ELF-1 (cell line): Measurements from ENCODE around the gene SLC2A11.

Experiments used
- DNase-seq: peaks from one replicate; pipeline ENCODE4 v3.0.0-alpha.2; 2016; ENCODE audit warnings: low read depth, low spot score

SLC2A11 gene

DNA sequence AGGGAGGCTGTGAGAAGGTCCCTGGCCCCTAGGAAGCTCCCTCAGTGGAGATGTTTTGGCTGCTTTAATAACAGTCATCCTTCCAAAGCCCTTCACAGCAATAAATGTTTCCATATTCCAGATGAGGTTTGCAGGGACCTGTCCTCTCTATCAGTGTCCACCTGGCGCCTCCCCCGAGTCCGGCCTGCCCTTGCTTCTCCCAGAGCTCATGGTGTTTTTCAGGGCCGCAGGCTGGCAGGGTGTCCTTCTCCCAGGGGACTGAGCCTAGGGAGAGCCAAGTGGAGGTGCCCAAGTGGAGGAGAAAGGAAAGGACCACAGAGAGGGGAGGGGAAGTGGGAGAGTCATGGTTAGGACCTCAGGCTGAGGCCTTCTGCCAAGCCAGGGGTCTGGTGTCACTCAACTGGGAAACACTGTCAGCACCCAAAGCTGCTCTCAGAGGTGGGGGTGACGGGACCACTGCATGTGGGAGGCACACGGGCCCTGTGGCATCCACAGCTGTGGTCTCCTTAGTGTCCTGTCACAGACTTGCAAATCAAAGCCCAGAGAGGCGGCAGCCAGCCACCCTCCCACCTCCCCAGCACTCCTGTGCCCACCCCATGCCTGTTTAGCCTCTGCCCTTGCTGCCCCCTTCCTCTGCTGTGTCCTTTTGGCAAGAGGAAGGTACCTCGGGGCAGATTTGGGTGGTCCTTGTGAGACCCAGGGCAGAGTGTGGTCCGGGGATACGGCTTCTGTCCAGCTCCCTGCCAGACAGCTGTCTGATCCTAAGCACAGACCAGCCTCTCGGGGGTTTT, 25.3 kb upstream of the SLC2A11 start:
- DNase-seq: no peak

GRCh38 chr22:23833017-23833751, 24.5 kb upstream of the SLC2A11 start:
- DNase-seq: no peak

GRCh38 chr22:23833911-23834317, 23.8 kb upstream of the SLC2A11 start:
- DNase-seq: no peak

- no peak for DNase-seq
Observed at GRCh38 chr22:23834406-23834792, 23.3 kb upstream of the SLC2A11 start.

DNA sequence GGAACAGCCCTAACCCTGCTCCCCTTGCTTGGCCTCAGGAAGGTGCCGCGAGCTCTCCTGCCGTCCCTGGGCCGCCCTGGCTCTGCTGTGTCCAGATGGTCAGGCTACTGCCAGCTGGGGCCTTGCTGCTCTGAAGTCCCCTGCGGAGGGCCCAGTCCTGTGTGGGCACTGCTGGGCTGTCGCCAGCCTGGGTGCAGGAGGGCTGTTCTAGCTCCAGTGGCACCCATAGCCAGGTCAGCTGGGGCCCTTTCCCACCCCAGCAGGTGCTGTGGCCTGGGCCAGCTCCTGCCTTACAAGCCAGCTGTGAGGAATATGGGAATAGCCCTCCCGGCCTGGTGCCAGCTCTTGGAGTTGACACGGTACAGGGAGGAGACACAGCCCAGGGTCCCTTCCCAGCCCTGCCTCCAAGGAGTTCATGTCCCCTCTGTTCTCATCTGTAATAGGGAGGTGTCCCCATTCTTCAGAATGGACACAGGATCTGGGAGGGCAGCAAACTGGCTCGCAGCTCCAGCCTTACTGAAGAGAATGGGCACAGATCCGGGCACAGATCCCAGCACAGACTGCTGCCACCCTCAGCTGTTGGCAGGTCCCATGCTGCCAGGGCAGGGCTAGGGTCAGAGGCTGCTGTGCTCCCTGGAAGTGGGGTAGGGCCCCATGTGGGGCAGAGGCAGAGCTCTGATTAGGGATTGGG, 22.7 kb upstream of the SLC2A11 start:
- no peak for DNase-seq

GRCh38 chr22:23835484-23836144, 22.1 kb upstream of the SLC2A11 start:
- DNase-seq: no peak

- no peak for DNase-seq
Observed at GRCh38 chr22:23836281-23836680, 21.4 kb upstream of the SLC2A11 start.

DNA sequence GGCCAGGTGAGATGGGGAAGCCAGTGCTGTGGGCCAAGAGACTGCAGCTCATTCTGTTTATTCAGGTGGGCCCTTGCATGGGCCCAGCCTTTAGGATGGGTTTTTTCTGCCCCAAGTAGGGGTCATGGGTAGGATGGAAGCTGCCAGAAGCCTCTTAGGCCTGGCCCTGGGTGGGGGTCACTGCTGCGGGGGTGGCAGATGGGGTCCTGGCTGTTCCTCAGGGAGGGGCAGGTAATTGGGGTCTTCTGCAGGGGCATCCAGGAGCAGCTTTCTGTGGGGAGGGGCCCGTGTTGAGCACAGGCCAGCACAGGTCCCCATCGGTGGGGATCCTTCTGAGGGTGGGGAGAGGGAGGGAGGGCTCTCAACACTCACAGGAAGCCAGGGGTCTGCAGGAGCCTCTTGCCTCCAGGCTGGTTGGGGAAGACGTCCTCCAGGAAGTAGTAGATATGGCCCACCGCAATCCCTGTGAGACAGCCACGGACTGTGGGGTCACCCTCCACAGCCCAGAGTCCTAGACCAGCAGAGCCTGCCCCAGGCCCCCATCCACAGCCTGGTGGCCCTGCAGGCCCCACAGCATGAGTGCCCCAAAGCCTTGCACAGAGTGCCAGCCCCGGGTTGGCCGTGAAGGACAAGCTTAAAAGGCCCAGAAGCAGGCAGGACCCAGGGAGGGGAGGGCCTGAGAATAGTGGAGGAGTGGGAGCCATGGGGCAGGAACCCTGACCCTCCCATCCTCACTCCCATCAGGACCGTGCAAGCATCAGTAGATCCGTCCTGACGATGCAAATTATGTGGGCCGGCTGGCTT, 20.8 kb upstream of the SLC2A11 start:
- no peak for DNase-seq

DNA sequence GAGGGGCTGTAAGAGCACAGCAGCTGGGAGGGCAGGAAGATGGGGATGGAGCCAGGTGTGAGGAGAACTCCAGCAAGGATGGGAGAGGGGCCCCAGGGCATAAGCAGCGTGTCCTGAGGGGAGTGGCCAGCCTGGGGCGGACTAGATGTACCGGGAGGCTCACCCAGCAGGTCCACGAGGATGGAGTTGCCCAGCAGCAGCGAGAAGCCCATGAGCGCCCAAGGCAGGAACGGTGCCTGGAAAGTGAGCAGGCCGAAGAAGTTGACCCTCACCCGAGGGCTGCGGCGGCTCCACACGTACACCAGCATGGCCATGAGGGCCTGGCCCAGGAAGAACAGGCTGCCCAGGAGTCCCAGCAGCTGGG, 20.2 kb upstream of the SLC2A11 start:
- DNase-seq: no peak

- peak; percentile 52 for DNase-seq
Observed at GRCh38 chr22:23837911-23838680, 19.6 kb upstream of the SLC2A11 start.

DNA sequence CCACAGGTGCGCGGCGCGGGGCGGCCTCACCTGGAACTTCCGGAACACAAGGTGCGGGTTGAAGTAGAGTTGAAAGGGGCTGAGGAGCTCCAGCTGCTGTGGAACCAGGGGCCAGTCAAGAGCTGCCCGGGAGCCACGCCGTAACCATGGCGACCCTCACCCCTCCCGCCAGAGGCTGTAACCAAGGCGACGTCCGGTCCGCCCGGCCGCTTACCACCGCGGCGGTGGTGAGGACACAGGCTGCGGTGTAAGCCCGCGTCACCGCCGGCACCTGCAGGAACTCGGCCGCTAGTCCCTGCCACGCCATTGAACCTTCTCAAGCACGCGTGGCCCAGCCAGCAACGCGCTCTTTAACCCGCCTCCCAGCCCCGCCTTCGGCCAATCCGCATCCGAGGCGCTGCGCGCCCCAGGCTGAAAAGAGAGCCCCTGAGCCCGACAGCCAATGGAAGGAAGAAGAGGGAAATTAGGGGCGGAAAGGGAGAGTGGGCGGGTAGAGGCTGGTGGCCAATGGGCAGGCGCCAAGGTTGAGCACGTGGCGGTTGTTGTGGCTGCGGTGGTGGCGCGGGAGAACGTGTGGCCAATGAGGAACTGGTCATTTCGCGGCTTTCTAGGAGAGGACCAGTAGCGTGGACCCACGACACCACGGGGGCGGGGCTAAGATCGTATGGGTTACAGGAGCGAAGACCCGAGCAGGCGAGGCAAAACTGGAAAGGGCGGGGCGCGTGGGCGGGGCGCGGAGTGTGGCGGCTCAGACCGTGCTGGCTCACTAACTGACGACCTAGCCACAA, 18.8 kb upstream of the SLC2A11 start, which contains the start of gene DERL3:
Gene DERL3, minus strand, starts transcription at position 326 of the 788 bp plus-strand sequence. Its CDS starts 19 bp downstream, at position 307.
- peak; percentile 100 for DNase-seq

- DNase-seq: no peak
Observed at GRCh38 chr22:23840026-23840425, 17.6 kb upstream of the SLC2A11 start.

DNA sequence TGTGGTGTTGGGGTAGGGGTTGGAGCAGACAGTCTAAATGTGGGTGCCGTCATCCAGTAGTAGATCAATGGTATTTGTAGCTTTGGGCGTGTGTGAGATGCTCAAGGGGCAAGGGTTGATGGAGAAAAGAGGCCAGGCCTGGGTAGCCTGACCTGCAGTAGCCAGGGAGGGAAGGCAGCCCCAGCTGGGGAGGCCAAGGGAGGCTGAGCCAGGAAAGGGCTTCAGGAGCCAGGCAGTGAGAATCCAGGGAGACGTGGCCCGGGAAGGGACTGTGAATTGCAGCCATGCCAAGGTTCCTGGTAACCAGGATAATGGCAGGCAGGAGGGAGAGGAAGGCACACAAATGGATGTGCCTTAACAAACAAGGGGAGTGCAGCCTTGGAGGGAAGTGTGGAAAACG, 16.4 kb upstream of the SLC2A11 start:
- no peak for DNase-seq

DNA sequence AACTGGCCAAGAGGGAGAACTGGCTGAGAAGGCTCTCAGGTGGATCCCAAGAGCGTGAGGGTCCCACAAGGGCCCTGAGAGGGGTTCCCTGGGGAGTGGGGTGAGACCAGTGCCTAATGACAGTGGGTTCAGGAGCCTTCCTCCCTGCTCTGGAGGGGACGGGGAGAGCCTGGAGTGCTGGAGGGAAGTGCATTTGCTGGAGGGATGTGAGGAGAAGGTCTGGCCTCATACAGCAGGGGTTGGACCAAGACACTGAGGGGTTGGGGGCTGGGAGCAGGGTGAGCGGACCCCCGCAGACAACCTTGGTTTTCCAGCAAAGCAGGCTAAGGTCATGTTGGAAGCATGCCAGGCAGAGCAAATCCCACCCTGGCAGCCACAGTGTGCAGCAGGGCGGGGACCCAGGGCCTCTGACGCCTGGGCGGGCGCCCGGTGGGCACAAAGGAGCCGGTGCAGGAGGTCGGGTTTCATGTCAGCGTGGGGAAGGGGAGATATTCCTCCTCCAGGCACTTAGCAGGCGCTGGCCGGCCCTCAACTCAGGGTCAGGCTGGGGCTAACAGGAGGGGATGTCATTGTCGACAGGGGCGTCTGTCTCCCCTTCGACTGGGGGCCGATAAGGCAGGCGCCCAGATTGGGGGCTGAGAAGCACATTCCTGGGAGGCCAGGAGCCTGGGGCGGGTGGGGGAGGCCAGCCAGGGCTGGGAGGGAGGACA, 15.8 kb upstream of the SLC2A11 start:
- peak; percentile 36 for DNase-seq

GRCh38 chr22:23842599-23842998, 15.1 kb upstream of the SLC2A11 start:
- DNase-seq: no peak

GRCh38 chr22:23844739-23845202, 12.9 kb upstream of the SLC2A11 start:
- DNase-seq: no peak

GRCh38 chr22:23845265-23846080, 12.2 kb upstream of the SLC2A11 start:
- no peak for DNase-seq

GRCh38 chr22:23846081-23846469, 11.6 kb upstream of the SLC2A11 start:
- DNase-seq: no peak
